ENCODE measurements around the gene NDUFS7. TPM values are rescaled to one million over a fixed set of nuclear protein-coding genes. Genes with fewer than 3 reads are reported as not detected.

NDUFS7 gene
- total and polyA plus RNA-seq, 10 of the 15 experiments (the other 5 are each of a cell fraction or from before 2014, with no cell fraction given) = 5.1 to 282 (median 92.9) TPM

- no peak for FAIRE-seq
- CTCF ChIA-PET = interaction anchor here (0.7 to 1.1 kb wide), 2 partner anchors 19 to 84 kb away, joined by 3 to 4 read pairs; no protein-coding TSS in a partner anchor
Observed at GRCh38 chr19:1353144-1353543, 30.6 kb upstream of the NDUFS7 start.

More at GRCh38 chr19:1353144-1353543, 30.6 kb upstream of the NDUFS7 start:
- SMC1A ChIA-PET (ENCODE audit: uncharacterized antibody, unreplicated experiment) = no interaction called here
- Histone ChIP-seq H3K9me3 (replicated peaks; ENCODE audit: control insufficient read depth, insufficient read depth, low read length) (no peaks in the 10 kb centered on the region), H3K4me3 (no peak overlapping the region), H3K36me3 (ENCODE audit: control insufficient read depth in 2 of 2, insufficient read depth in 2 of 2, low read length in 1 of 2) (peaks cover 0 to 2% of the 10 kb centered on the region in 2 experiments; a peak in 2 of 4 replicates), H3K9ac (ENCODE audit: control insufficient read depth, insufficient read depth, low read length) (no peak overlapping the region), H3K27me3 (replicated peaks in 1 of 2; ENCODE audit: control insufficient read depth in 2 of 2, insufficient read depth in 2 of 2, low read length in 1 of 2) (no peaks in the 10 kb centered on the region; a peak in 1 of 4 replicates), H3K79me2 (ENCODE audit: control insufficient read depth, insufficient read depth, low read length) (peaks cover 9% of the 10 kb centered on the region), H3K4me1 (ENCODE audit: control insufficient read depth, insufficient read depth, low read length) (peaks cover 6% of the 10 kb centered on the region; the same call in 1 of the 2 replicates), H2AFZ (ENCODE audit: control insufficient read depth, low read depth, low read length) (no peak overlapping the region), H3K27ac (ENCODE audit: control insufficient read depth, insufficient read depth) (no peak overlapping the region), H4K20me1 (ENCODE audit: control insufficient read depth, insufficient read depth) (no peaks in the 10 kb centered on the region), H3K4me2 (ENCODE audit: control insufficient read depth, insufficient read depth) (no peak overlapping the region)
- intact Hi-C loops (cut with micrococcal nuclease; ENCODE audit: unreplicated experiment) (no loop called here), in situ Hi-C loops (cut with MboI) (no loop called here)
- RAD21 ChIA-PET (ENCODE audit: unreplicated experiment) = no interaction called here
- DNase-seq (ENCODE audit: low read depth, low spot score) = no peak
- POLR2A ChIA-PET = no interaction called here
- WGBS (ENCODE audit: insufficient coverage, insufficient replicate concordance, low lambda C conversion rate, missing lambda C conversion rate) = 76% methylated on average over 9 of the region's 9 CpGs
- BruUV-seq (replicated peaks) = no TSS peak
- no peak for ATAC-seq
- TF ChIP-seq CREM (IDR thresholded peaks at IDR 0.05; ENCODE audit: low read depth) (no peak), KAT2A (conservative IDR thresholded peaks at IDR 0.05; ENCODE audit: control insufficient read depth, low read depth, low read length) (no peak), POU2F2 (IDR thresholded peaks at IDR 0.05; ENCODE audit: borderline replicate concordance, low read depth, low read length) (no peak), HSF1 (IDR thresholded peaks at IDR 0.05; ENCODE audit: low read depth, low read length) (no peak), CHD2 (IDR thresholded peaks at IDR 0.05; ENCODE audit: borderline replicate concordance, low read depth, low read length) (no peak), NR2C2 (IDR thresholded peaks at IDR 0.05; ENCODE audit: borderline replicate concordance, control insufficient read depth, insufficient read length, low read depth) (no peak), ZBTB4 (CRISPR knock-in tag; IDR thresholded peaks at IDR 0.05) (no peak), MYB (IDR thresholded peaks at IDR 0.05; ENCODE audit: borderline replicate concordance, low read depth, low read length) (no peak), ESRRA (IDR thresholded peaks at IDR 0.05; ENCODE audit: low read length) (no peak), YY1 (IDR thresholded peaks at IDR 0.05; ENCODE audit: low read depth, low read length) (no peak)

All from GM12878 (cell line).